ENCODE data around the gene NDUFA6. TPM values are rescaled to one million over a fixed set of nuclear protein-coding genes. Genes with fewer than 3 reads are reported as not detected.
"Not testable (repeated sequence)": the region's sequence is repeated elsewhere in the genome, so short reads cannot be mapped to it uniquely, and the experiment has no call there.

The NDUFA6 gene
- 71.0 and 73.7 TPM in 2 replicates for total RNA-seq

DNA sequence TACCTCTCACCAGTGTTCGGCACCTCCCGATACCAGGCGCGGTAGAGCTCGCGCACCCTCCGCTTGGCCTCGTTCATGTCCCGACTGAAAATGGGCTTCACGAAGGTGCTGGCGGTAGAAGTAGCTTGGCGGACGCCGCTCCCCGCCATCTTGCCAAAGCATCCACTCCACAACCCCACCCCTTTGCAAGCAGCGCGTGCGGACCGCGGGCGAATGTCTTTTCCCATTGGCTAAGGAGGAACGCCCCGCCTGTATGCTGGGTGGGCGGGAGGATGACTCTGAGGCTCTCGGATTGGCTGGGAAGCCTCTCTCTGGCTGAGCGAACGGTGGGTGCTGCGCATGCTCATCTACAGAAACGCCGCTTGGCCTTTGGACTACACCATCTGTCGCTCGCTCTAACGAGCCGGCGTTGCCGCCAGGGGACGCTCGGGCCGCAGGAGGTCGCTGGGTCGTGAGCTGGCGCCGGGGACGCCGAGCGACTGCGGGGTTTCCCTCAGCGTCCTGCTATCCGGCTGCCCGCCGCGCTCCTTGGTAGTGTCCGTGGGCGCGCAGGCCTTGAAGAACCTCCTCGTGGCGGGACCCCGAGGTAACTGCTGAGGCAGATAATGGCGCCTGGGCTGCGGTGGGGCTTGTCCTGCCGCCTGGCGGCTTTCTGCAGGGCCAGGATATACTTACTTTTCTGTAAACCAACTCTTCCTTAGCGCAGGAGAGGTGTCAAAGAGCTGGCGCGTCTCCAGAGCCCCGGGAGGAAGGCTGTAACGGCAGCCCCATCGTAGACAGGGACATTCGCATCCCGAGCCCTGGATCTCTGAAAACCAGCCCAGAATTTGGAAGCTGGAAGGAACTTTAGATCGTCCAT, at the start of gene NDUFA6:
Gene NDUFA6 (minus strand): TSS at position 177 of the 859 bp plus-strand sequence. CDS start 28 bp downstream, at position 149.
- intact Hi-C loops (cut with micrococcal nuclease): loop anchor here (1.0 to 5.0 kb wide), 21 partner anchors 11 to 524 kb away; partner anchors contain the start of genes NAGA, POLDIP3, RRP7A and SERHL2

DNA sequence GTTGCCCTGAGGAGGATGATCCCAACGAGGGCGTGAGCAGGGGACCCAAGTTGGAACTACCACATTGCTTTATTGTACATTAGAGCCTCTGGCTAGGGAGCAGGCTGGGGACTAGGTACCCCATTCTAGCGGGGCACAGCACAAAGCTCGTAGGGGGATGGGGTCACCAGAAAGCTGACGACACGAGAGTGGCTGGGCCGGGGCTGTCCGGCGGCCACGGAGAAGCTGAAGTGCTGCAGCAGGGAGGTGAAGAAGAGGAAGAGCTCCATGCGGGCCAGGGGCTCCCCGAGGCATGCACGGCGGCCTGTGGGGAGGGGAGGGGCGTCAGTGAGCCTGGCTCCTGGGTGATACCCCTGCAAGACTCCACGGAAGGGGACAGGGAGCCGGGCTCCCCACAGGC, 49.6 kb upstream of the NDUFA6 start:
- intact Hi-C loops (cut with micrococcal nuclease): not testable (repeated sequence)

DNA sequence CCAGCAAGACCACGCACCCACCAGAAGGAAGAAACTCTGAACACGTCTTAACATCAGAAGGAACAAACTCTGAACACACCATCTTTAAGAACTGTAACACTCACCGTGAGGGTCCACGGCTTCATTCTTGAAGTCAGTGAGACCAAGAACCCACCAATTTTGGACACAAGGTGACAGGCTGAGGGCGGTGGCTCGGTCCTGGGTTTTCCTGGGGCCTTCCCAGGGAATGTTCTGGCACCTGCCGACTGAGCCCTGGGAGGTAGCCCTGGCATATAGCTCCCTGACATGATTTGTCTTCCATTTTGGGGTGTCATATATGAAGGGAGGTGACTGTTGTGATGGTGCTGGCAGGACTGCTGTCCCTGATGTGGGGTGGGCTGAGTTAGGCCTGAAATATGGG, 48.9 kb upstream of the NDUFA6 start:
- intact Hi-C loops (cut with micrococcal nuclease): not testable (repeated sequence)

- intact Hi-C loops (cut with micrococcal nuclease): no loop called here
Observed at GRCh38 chr22:42138972-42139371, 48.4 kb upstream of the NDUFA6 start.

DNA sequence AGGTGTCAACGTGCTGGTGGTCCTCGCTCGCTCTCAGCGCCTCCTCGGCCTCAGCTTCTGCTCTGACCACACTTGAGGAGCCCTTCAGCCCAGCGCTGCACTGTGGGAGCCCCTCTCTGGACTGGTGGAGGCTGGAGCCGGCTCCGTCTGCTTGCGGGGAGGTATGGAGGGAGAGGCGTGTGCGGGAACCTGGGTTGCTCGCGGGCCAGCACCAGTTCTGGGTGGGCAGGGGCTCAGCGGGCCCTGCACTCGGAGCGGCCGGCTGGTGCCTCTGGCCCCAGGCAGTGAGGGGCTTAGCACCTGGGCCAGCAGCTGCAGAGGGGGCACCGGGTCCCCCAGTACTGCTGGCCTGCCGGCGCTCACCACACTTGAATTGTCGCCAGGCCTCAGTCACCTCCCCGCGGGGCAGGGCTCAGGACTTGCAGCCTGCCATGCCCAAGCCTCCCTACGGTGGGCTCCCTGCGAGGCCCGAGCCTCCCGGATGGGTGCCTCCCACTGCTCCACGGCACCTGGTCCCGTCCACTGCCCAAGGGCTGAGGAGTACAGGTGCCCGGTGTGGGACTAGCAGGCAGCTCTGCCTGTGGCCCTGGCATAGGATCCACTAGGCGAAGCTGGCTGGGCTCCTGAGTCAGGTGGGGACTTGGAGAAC, 47.7 kb upstream of the NDUFA6 start:
- intact Hi-C loops (cut with micrococcal nuclease): no loop called here

DNA sequence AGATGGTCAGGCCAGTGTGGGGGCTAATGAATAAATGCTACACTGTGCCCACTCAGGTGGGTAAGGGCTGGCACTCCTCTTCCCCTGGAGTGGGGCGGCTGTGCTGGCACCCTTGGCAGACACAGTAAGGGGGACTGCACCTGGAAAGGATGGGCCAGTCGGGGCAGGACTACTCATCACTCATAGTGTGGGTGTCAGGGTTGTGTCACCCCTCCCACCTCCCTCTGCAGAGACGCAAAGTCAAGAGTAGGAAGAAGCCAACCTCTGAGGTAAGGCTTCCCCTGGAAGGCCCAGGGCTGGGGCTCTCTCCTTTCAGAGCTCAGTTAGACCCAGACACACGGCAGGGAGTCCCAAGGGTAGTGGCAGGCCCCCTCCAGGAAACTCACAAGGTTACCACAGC, 45.1 kb upstream of the NDUFA6 start:
- intact Hi-C loops (cut with micrococcal nuclease): not testable (repeated sequence)

GRCh38 chr22:42134100-42135020, 43.8 kb upstream of the NDUFA6 start:
- intact Hi-C loops (cut with micrococcal nuclease): no loop called here

- intact Hi-C loops (cut with micrococcal nuclease): no loop called here
Observed at GRCh38 chr22:42132457-42132856, 41.9 kb upstream of the NDUFA6 start.

DNA sequence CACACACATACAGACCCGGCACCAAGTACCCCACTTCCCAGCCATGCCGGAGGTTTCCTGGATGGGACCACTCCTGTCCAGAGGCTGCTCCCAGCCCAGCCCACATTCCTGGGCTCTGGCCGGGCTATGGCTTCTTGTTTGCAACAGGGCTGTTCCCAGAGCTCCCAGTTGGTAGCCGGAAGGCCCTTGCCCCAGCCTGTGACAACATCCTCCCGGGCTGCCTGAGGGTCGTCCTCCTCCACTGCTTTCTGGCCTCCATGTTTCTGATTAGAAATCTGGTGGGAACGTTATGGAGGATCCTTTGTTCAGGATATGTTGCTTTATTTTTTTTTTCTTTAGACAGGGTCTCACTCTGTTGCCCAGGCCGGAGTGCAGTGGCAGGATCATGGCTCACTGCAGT, 41.0 kb upstream of the NDUFA6 start:
- intact Hi-C loops (cut with micrococcal nuclease): no loop called here

- intact Hi-C loops (cut with micrococcal nuclease): not testable (repeated sequence)
Observed at GRCh38 chr22:42130639-42131431, 40.3 kb upstream of the NDUFA6 start, which contains the start of gene CYP2D6. Gene CYP2D6, minus strand, starts transcription at chr22:42130810. Its CDS starts 19 bp downstream, at chr22:42130791.

DNA sequence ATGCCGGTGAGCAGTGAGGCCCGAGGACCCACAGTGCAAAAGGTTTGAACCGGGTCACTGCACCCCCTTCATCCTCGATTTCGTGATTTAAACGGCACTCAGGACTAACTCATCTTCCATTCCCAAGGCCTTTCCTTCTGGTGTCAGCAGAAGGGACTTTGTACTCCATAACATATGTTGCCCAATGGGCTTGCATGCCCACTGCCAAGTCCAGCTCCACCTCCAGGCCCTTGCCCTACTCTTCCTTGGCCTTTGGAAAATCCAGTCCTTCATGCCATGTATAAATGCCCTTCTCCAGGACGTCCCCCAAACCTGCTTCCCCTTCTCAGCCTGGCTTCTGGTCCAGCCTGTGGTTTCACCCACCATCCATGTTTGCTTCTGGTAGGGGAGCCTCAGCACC, 39.6 kb upstream of the NDUFA6 start:
- intact Hi-C loops (cut with micrococcal nuclease): not testable (repeated sequence)

GRCh38 chr22:42128776-42129694, 38.5 kb upstream of the NDUFA6 start:
- intact Hi-C loops (cut with micrococcal nuclease): not testable (repeated sequence)

DNA sequence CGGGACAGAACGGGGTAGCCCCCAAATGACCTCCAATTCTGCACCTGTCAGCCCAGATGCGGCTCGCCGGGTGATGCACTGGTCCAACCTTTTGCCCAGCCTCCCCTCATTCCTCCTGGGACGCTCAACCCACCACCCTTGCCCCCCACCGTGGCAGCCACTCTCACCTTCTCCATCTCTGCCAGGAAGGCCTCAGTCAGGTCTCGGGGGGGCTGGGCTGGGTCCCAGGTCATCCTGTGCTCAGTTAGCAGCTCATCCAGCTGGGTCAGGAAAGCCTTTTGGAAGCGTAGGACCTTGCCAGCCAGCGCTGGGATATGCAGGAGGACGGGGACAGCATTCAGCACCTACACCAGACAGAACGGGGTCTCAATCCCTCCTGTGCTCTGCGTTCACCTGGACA, 37.4 kb upstream of the NDUFA6 start:
- intact Hi-C loops (cut with micrococcal nuclease): not testable (repeated sequence)

- intact Hi-C loops (cut with micrococcal nuclease): no loop called here
Observed at GRCh38 chr22:42127606-42128005, 37.0 kb upstream of the NDUFA6 start.

DNA sequence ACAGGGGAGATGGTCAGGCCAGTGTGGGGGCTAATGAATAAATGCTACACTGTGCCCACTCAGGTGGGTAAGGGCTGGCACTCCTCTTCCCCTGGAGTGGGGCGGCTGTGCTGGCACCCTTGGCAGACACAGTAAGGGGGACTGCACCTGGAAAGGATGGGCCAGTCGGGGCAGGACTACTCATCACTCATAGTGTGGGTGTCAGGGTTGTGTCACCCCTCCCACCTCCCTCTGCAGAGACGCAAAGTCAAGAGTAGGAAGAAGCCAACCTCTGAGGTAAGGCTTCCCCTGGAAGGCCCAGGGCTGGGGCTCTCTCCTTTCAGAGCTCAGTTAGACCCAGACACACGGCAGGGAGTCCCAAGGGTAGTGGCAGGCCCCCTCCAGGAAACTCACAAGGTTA, 33.0 kb upstream of the NDUFA6 start:
- intact Hi-C loops (cut with micrococcal nuclease): not testable (repeated sequence)

GRCh38 chr22:42120231-42121021, 29.9 kb upstream of the NDUFA6 start:
- intact Hi-C loops (cut with micrococcal nuclease): loop anchor here (2.0 kb wide), 3 partner anchors 30 to 316 kb away; partner anchors contain the start of gene NDUFA6

- intact Hi-C loops (cut with micrococcal nuclease): no loop called here
Observed at GRCh38 chr22:42116848-42117424, 26.4 kb upstream of the NDUFA6 start.

- intact Hi-C loops (cut with micrococcal nuclease): not testable (repeated sequence)
Observed at GRCh38 chr22:42115420-42115830, 24.9 kb upstream of the NDUFA6 start.
